HFF-Myc (cell line): Measurements from ENCODE around the gene PUS1.

ENCODE experiments used
- DNase-seq: peaks from one replicate; pipeline ENCODE4 v3.0.0-alpha.2; 2011; ENCODE audit warnings: low read depth; ENCODE audit errors: extremely low read depth
- H3K4me3 ChIP-seq: replicated peaks from 2 replicates; pipeline ENCODE4 v1.5.1; 2011; ENCODE audit warnings: low read depth, mild to moderate bottlenecking, control low read depth, low read length
- TF ChIP-seq, protein P1 (sequence below): IDR thresholded peaks from 2 replicates; pipeline ENCODE4 v1.5.1; 2012; ENCODE audit warnings: mild to moderate bottlenecking, low read depth, low read length, control low read depth; ENCODE audit errors: missing control alignments

Gene PUS1

DNA sequence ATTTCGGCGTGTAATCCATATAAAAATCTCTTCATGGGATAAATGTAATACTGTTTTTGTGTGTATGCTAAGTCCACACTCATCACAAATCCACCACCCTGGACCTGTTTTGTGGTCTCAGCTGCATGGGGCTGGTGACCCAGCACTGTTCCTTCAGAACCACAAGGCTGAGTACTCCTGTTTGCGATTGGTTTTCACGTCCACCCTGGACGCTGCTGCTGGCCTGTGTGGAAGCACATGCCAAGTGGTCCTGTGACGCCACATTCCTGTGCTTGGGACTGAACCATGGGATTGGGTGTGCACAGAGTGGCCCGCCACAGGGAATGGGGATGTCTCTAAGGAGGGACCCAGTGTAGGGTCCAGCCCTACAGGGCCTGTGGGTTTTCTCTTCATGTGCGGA is 4.3 kb downstream of the PUS1 start:
- TF ChIP-seq, protein P1, sequence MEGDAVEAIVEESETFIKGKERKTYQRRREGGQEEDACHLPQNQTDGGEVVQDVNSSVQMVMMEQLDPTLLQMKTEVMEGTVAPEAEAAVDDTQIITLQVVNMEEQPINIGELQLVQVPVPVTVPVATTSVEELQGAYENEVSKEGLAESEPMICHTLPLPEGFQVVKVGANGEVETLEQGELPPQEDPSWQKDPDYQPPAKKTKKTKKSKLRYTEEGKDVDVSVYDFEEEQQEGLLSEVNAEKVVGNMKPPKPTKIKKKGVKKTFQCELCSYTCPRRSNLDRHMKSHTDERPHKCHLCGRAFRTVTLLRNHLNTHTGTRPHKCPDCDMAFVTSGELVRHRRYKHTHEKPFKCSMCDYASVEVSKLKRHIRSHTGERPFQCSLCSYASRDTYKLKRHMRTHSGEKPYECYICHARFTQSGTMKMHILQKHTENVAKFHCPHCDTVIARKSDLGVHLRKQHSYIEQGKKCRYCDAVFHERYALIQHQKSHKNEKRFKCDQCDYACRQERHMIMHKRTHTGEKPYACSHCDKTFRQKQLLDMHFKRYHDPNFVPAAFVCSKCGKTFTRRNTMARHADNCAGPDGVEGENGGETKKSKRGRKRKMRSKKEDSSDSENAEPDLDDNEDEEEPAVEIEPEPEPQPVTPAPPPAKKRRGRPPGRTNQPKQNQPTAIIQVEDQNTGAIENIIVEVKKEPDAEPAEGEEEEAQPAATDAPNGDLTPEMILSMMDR = no peak
- no peak overlapping the region for H3K4me3 ChIP-seq
- DNase-seq = no peak

DNA sequence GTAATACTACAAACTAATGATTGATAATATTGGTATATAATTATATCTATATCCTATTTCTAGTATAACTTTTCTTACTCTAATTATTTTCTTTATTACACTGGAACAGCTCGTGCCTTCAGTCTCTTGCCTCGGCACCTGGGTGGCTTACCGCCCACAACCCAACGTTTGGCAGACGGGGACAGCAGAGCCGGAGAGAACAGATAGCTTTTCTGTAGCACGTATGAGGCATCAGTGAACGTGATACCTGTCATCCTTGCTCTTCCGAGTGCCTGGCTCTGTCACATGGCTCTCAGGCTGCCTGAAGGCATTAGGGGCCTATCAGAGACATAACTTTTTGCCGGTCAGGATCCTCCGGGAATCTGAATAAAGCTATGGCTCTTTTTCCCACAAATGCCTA is 5.5 kb downstream of the PUS1 start:
- DNase-seq = no peak
- no peak overlapping the region for H3K4me3 ChIP-seq
- TF ChIP-seq, protein P1 = no peak

DNA sequence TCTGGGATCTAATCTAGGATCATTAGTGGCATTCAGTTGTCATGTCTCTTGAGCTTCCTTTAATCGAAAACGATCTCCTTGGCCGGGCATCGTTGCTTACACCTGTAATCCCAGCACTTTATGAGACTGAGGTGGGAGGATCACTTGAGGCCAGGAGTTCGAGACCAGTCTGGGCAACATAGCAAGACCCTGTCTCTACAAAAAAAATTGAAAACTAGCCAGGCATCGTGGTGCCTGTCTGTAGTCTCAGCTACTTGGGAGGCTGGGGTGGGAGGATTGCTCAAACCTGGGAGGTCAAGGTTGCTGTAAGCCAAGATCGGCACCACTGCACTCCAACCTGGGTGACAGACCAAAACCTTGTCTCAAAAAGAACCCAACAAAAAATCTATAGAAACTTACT is 9.0 kb downstream of the PUS1 start:
- TF ChIP-seq, protein P1 = no peak
- H3K4me3 ChIP-seq = no peak overlapping the region
- no peak for DNase-seq

DNA sequence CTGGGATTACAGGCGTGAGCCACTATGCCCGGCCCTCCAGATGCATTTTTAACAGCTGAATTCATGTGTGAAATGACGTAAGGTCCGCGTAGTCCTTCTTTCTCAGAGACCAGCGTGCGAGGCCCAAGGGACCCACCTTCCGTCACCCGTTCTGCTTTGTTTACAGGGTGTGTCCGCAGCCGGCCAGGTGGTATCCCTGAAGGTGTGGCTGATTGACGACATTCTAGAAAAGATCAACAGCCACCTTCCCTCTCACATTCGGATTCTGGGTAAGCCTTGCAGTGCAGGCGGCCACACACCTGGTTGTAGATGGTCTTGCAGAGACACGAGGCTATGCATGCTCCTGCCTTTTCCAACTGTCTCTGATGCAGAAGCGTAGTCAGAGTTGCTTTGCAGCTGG is 9.9 kb downstream of the PUS1 start:
- DNase-seq = no peak
- H3K4me3 ChIP-seq = no peak overlapping the region
- TF ChIP-seq, protein P1 = no peak

DNA sequence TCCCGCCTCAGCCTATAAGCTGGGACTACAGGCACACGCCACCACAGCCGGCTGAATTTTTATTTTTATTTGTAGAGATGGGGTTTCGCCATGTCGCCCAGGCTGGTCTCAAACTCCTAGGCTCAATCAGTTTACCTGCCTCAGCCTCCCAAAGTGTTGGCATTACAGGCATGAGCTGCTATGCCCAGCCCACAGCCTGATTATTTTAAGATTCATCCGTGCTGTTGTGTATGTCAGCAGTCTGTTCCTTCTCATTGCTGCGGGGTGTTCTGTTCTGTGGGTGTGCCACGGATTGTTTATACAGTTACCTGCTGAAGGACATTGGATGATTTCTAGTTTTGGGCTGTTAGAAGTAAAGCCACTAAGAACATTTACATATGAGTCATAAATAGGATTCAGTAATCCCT is 11.1 kb downstream of the PUS1 start:
- no peak for DNase-seq
- no peak overlapping the region for H3K4me3 ChIP-seq
- TF ChIP-seq, protein P1 = no peak

DNA sequence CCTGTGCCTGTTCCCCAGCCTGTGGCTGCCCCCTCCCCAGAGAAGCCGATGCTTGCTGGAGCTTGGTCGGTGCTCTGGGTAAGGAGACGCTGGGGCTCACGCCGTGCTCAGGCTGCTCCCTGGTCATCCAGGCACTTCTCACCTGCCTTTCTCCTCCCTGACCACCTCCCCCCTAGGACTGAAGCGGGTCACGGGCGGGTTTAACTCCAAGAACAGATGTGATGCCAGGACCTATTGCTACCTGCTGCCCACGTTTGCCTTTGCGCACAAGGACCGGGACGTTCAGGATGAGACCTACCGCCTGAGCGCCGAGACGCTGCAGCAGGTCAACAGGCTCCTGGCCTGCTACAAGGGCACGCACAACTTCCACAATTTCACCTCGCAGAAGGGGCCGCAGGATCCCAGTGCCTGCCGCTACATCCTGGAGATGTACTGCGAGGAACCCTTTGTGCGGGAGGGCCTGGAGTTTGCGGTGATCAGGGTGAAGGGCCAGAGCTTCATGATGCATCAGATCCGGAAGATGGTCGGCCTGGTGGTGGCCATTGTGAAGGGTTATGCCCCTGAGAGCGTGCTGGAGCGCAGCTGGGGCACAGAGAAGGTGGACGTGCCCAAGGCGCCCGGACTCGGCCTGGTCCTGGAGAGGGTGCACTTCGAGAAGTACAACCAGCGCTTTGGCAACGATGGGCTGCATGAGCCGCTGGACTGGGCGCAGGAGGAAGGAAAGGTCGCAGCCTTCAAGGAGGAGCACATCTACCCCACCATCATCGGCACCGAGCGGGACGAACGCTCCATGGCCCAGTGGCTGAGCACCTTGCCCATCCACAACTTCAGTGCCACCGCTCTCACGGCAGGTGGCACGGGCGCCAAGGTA is 12.3 kb downstream of the PUS1 start:
- no peak for DNase-seq
- no peak overlapping the region for H3K4me3 ChIP-seq
- TF ChIP-seq, protein P1 = no peak

DNA sequence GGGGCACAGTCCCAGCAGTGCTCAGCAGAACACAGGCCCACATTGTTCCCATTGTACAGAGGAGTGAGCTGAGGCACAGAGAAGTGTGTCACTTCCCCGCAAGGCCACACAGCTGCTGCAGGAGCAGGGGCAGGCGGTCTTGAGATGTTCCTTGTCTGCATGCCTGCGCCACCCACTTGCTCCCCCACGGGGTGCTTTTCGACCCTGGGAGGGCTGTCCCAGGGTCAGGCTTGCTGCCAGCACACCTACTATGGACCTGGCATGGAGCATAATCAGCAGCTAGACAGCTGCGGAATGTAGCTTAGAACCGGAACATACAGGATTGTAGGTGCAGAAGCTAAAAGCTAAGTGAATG is 12.9 kb downstream of the PUS1 start:
- no peak overlapping the region for H3K4me3 ChIP-seq
- no peak for DNase-seq
- TF ChIP-seq, protein P1 = no peak
